GM12801 (cell line): Measurements from ENCODE around the gene LRRC51.

Experiments
- TF ChIP-seq, protein P1 (sequence below): IDR thresholded peaks from one replicate; pipeline ENCODE4 v1.5.1; 2011; ENCODE audit warnings: control low read depth; ENCODE audit not compliant: insufficient read length; ENCODE audit errors: extremely low read depth

Gene LRRC51

DNA sequence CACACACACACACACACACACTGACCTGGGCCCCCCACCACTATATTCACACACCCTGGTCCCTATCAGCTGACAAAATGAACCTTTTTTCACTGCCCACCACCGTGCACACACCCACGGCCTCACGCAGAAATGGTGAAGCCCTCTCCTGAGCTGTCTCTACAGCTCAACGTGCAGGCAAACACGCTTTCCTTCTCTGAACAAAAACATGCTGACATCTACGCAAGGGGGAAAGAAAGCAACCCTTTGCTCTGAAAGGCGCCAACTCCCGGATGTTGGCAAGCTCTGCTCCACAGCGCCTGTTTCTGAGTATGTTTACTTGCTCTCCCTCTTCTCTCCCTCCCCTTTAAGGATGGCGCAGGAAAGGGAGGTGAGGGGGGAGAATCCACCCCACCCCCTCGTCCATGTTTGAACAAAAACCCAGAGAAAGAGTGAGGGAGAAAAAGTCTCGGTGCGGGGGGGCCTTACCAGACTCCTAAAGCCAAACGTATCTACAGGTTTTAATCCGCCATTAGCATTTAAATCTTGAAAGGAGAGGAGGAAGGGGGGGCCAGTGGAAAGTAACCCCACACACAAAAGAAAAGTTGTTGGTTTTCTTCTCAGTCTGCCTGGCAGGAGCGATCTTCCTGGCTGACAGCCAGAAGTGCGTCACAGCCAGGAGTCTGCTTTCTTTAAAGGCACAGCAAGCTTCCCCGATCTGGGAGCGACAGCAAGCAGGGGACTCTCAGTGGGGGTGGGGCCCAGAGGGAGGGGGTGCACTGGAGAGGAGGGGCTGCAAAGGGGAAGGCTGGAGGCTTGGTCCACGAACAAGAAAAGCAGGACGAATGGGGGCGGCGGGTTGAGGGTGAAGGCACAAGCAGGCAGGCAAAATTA lies 39.9 kb upstream of the LRRC51 start:
- TF ChIP-seq, protein P1, sequence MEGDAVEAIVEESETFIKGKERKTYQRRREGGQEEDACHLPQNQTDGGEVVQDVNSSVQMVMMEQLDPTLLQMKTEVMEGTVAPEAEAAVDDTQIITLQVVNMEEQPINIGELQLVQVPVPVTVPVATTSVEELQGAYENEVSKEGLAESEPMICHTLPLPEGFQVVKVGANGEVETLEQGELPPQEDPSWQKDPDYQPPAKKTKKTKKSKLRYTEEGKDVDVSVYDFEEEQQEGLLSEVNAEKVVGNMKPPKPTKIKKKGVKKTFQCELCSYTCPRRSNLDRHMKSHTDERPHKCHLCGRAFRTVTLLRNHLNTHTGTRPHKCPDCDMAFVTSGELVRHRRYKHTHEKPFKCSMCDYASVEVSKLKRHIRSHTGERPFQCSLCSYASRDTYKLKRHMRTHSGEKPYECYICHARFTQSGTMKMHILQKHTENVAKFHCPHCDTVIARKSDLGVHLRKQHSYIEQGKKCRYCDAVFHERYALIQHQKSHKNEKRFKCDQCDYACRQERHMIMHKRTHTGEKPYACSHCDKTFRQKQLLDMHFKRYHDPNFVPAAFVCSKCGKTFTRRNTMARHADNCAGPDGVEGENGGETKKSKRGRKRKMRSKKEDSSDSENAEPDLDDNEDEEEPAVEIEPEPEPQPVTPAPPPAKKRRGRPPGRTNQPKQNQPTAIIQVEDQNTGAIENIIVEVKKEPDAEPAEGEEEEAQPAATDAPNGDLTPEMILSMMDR, result no peak

- TF ChIP-seq, protein P1, result no peak
Measured at GRCh38 chr11:72041364-72042063, 39.1 kb upstream of the LRRC51 start.

DNA sequence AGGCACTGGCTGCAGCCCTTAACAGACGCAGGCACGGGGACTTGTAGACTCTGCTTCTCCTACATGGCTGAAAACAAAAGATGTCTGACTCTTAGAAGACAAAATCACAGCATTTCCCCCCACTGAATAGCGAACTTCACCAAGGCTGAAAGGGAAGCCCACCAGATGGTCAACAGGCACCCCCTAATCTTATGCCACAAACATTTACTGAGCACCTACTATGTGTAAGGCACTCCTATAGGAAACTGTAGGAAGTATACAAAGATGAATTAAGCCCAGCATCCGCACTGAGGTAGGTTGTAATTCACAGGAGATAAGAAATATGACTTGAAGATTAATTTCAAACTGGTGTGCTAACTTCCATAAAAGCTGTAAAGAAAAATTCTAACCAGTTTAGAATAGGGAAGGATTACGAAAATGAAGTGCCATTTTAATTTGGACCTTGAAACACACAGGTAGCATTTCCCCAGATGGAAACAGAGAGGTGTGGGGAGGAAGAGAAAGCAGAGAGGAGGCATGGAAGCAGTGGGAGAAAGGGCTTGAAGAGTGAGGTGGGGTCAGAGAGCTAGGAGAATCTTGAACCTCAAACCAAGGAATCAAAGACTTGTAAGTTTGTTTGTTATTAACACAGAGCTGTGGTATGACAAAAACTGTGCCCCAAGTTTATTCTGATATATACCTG lies 38.4 kb upstream of the LRRC51 start:
- TF ChIP-seq, protein P1, result no peak

- TF ChIP-seq, protein P1, result no peak
Measured at GRCh38 chr11:72045849-72046248, 34.8 kb upstream of the LRRC51 start.

GRCh38 chr11:72048766-72049460 lies 31.7 kb upstream of the LRRC51 start:
- TF ChIP-seq, protein P1, result no peak

GRCh38 chr11:72058416-72059034 lies 22.1 kb upstream of the LRRC51 start:
- TF ChIP-seq, protein P1, result no peak
